ENCODE data around the gene HNRNPA2B1.

GRCh38 chr7:26188206-26188956, 12.2 kb downstream of the HNRNPA2B1 start:
- TF ChIP-seq CTCF (IDR thresholded peaks at IDR 0.05) (no peak), FOSL2 (IDR thresholded peaks at IDR 0.05; ENCODE audit: borderline replicate concordance, low read depth) (no peak), RFX5 (IDR thresholded peaks at IDR 0.05; ENCODE audit: low read length) (no peak), USF1 (IDR thresholded peaks at IDR 0.05; ENCODE audit: borderline replicate concordance, low read depth) (no peak), EZH2phosphoT487 (IDR thresholded peaks at IDR 0.05; ENCODE audit: borderline replicate concordance, low read depth) (no peak), POLR2AphosphoS5 (IDR thresholded peaks at IDR 0.05; ENCODE audit: low read depth, low read length) (peak; percentile 60), MAX (IDR thresholded peaks at IDR 0.05; ENCODE audit: low read depth) (no peak), ELF1 (IDR thresholded peaks at IDR 0.05) (no peak), YY1 (IDR thresholded peaks at IDR 0.05; ENCODE audit: low read depth) (no peak), REST (IDR thresholded peaks at IDR 0.05; ENCODE audit: low read depth, low read length) (no peak)
